Transverse colon (tissue), 4 donors: ENCODE data around the gene FAM114A1. TPM values are rescaled to one million over a fixed set of nuclear protein-coding genes. Genes with fewer than 3 reads are reported as not detected.

Experiments used
- DNase-seq: peaks from one replicate; pipeline ENCODE4 v3.0.0-alpha.2; 2019
- H3K27ac ChIP-seq, 4 donors: fragments of 200-600 bp; sonication (generic); 2 replicates each; pipeline ENCODE4 v1.5.1; 2016 to 2018; ENCODE audit warnings: inconsistent platforms in 4 of 4
- H3K27me3 ChIP-seq: fragments of 200-600 bp; sonication (generic); 2 replicates; pipeline ENCODE4 v1.5.1; 2017; ENCODE audit warnings: inconsistent platforms
- H3K36me3 ChIP-seq, 4 donors: fragments of 200-600 bp; sonication (generic); 2 replicates each; pipeline ENCODE4 v1.5.1; 2017 to 2019; ENCODE audit warnings: inconsistent platforms in 4 of 4
- H3K4me1 ChIP-seq, 4 donors: fragments of 200-600 bp; sonication (generic); 2 replicates each; pipeline ENCODE4 v1.5.1; 2017 to 2020; ENCODE audit warnings: inconsistent platforms in 4 of 4
- H3K4me3 ChIP-seq, 4 donors: fragments of 200-600 bp; sonication (generic); 1 replicate in 1 of 4; 2 replicates in 3 of 4; pipeline versions ENCODE4 v1.5.1 to v1.6.1; 2017 to 2019; ENCODE audit warnings: inconsistent platforms in 4 of 4
- H3K9me3 ChIP-seq, 2 donors: fragments of 200-600 bp; sonication (generic); 2 replicates each; pipeline ENCODE4 v1.5.1; 2017 to 2019; ENCODE audit warnings: inconsistent platforms in 2 of 2
- CTCF ChIP-seq, 5 experiments: fragments of 200-600 bp in 3 of 5; fragments of 450-650 bp in 2 of 5; sonication (generic) in 3 of 5; IDR thresholded peaks; 1 replicate in 2 of 5; 2 replicates in 3 of 5; pipeline ENCODE4 v1.5.1; 2016 to 2017; ENCODE audit warnings: antibody characterized with exemption in 5 of 5, inconsistent platforms in 3 of 5, mild to moderate bottlenecking in 2 of 5, moderate library complexity in 1 of 5
- EP300 ChIP-seq: sonication (generic); formaldehyde crosslinking; IDR thresholded peaks from one replicate; pipeline ENCODE4 v1.6.1; 2017; ENCODE audit warnings: antibody characterized with exemption, low read depth
- POLR2A ChIP-seq: fragments of 450-650 bp; IDR thresholded peaks from one replicate; pipeline ENCODE4 v1.6.1; 2016; ENCODE audit warnings: antibody characterized with exemption, mild to moderate bottlenecking, moderate library complexity
- POLR2AphosphoS5 ChIP-seq, 3 donors: sonication (generic); formaldehyde crosslinking; IDR thresholded peaks; one replicate each; pipeline ENCODE4 v1.6.1; 2016; ENCODE audit warnings: antibody characterized with exemption in 3 of 3
- WGBS, 2 donors: methylation state at CpG; one replicate each; pipeline ENCODE4 v1.1.5; 2018; ENCODE audit warnings: low coverage in 1 of 2; 5-methylcytosine and 5-hydroxymethylcytosine counted together
- in situ Hi-C, 4 donors: fragments of 200-750 bp; cut with MboI; loops; one replicate each; pipeline versions ENCODE4 v1.15.0 to v1.15.1; 2017; ENCODE audit warnings: low sequenced_read_pairs in 3 of 4, low pct_ligation_motif_present in 1 of 4, low pct_unique_long_range_greater_than_20kb in 1 of 4
- intact Hi-C: fragments of 100-400 bp; cut with DNase I; formaldehyde crosslinking; loops from one replicate; pipeline ENCODE4 v1.15.1; 2023; ENCODE audit warnings: low total_unique reads
- total RNA-seq, 4 donors: library from RNA; depleted of rRNA; stranded (reverse); fragments of >200 nt; gene quantifications; one replicate each; pipeline ENCODE4 v1.1.0, GENCODE V29; 2016

The FAM114A1 gene
- total RNA-seq, 4 donors from 2014 or later = 52.4 to 121 (median 115) TPM

DNA sequence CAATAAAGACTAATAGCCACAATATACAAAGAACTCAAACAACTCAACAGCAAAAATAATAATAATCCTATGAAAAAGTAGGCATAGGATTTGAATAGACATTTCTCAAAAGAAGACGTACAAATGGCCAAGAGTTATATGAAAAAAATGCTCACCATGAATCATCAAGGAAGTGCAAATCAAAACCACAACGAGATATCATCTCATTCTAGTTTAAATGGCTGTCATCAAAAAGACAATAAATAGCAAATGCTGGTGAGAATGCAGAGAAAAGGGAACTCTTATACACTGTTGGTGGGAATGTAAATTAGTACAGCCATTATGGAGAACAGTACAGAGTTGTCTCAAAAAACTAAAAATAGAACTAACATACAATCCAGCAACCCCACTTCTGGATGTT, 29.8 kb upstream of the FAM114A1 start:
- Histone ChIP-seq H3K27me3 (no peaks in the 10 kb centered on the region), H3K4me3 (no peak overlapping the region), H3K9me3 (peaks cover 9 to 13% of the 10 kb centered on the region in 2 donors), H3K27ac (no peak overlapping the region), H3K4me1 (no peaks in the 10 kb centered on the region), H3K36me3 (no peaks in the 10 kb centered on the region)
- TF ChIP-seq POLR2AphosphoS5 (IDR thresholded peaks at IDR 0.05) (no peak), CTCF (IDR thresholded peaks at IDR 0.05) (no peak), EP300 (no peak), POLR2A (no peak)
- DNase-seq = no peak
- in situ Hi-C loops = no loop called here
- intact Hi-C loops = no loop called here
- 54 to 63% methylated on average over 2 of the region's 2 CpGs for WGBS, 2 donors

DNA sequence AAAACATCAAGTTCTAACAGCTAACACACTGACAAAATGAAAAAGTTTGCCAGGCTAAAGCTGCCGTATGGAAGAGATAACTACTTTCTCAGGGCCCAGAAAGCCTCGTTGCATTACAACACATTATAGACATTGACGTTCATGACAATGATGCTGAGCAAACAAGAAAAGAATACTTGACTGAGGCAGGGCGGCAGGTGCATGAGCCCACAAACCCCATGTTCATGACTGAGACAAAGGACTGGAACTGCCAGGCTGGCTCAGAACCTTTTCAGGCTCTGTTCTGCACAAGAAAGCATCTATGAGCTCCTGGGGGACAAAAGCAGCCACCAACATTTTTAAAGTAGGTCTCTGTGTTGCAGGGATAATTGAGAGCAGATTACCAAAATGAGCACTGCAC, 24.6 kb upstream of the FAM114A1 start:
- H3K9me3 ChIP-seq = no peaks in the 10 kb centered on the region
- H3K4me3 ChIP-seq = no peak overlapping the region
- whole genome bisulfite sequencing, 2 donors = 72 to 86% methylated on average over 4 of the region's 4 CpGs
- no peak overlapping the region for H3K27ac ChIP-seq
- no peak for DNase-seq
- H3K4me1 ChIP-seq = no peaks in the 10 kb centered on the region
- no peaks in the 10 kb centered on the region for H3K36me3 ChIP-seq
- in situ Hi-C loops = no loop called here
- no peaks in the 10 kb centered on the region for H3K27me3 ChIP-seq
- no peak for TF ChIP-seq POLR2AphosphoS5 (IDR thresholded peaks at IDR 0.05)
- TF ChIP-seq POLR2A = no peak
- TF ChIP-seq EP300 = no peak
- no peak for TF ChIP-seq CTCF (IDR thresholded peaks at IDR 0.05)
- intact Hi-C loops = no loop called here

GRCh38 chr4:38846015-38846414, 21.6 kb upstream of the FAM114A1 start:
- Histone ChIP-seq H3K4me3 (no peak overlapping the region), H3K27me3 (no peaks in the 10 kb centered on the region), H3K36me3 (no peaks in the 10 kb centered on the region), H3K4me1 (no peaks in the 10 kb centered on the region), H3K27ac (no peak overlapping the region), H3K9me3 (no peaks in the 10 kb centered on the region)
- intact Hi-C loops (no loop called here), in situ Hi-C loops (no loop called here)
- 76% methylated on average over 3 of the region's 3 CpGs; no CpG with 5 or more reads in 1 of the 2 donors for WGBS, 2 donors
- no peak for DNase-seq
- TF ChIP-seq CTCF (IDR thresholded peaks at IDR 0.05) (no peak), POLR2AphosphoS5 (IDR thresholded peaks at IDR 0.05) (no peak), EP300 (no peak), POLR2A (no peak)

- in situ Hi-C loops (loop anchor here in 1 of 4 donors (10.0 kb wide), 1 partner anchor 91 kb away; no protein-coding TSS in a partner anchor), intact Hi-C loops (no loop called here)
- Histone ChIP-seq H3K27ac (peak overlapping the region in 2 of 4 donors; percentile 19 to 76), H3K27me3 (no peaks in the 10 kb centered on the region), H3K9me3 (no peaks in the 10 kb centered on the region), H3K4me1 (peaks cover 3 to 19% (median 7%) of the 10 kb centered on the region in 4 donors), H3K4me3 (peak overlapping the region in 1 of 4 donors; percentile 32), H3K36me3 (no peaks in the 10 kb centered on the region)
- DNase-seq = no peak
- 71 to 78% methylated on average over 5 of the region's 5 CpGs for WGBS, 2 donors
- TF ChIP-seq CTCF (IDR thresholded peaks at IDR 0.05) = no peak
- TF ChIP-seq EP300 = no peak
- TF ChIP-seq POLR2A = no peak
- no peak for TF ChIP-seq POLR2AphosphoS5 (IDR thresholded peaks at IDR 0.05)
These were observed 12.1 kb upstream of the FAM114A1 start for GRCh38 chr4:38855466-38855865.
